ENCODE measurements around the gene MSL2. TPM values are rescaled to one million over a fixed set of nuclear protein-coding genes. Genes with fewer than 3 reads are reported as not detected.

Gene MSL2
- total and polyA plus RNA-seq, 9 donors = 16.0 to 34.7 (median 24.4) TPM

Other genes starting within 250 kb of the MSL2 start
- gene PPP2R3A, start 230.6 kb downstream of the MSL2 start, total RNA-seq = 64.6 TPM
- gene PPP2R3A, start 230.6 kb downstream of the MSL2 start, polyA plus RNA-seq (ENCODE audit: insufficient read depth in 1 of 8, insufficient read length in 8 of 8, low replicate concordance in 1 of 8) = 10 to 100 TPM; 29.9 to 62.1 (median 47.6) TPM
- gene PCCB, start 54.0 kb upstream of the MSL2 start, total RNA-seq = 29.1 TPM
- gene PCCB, start 54.0 kb upstream of the MSL2 start, polyA plus RNA-seq (ENCODE audit: insufficient read depth in 1 of 8, insufficient read length in 8 of 8, low replicate concordance in 1 of 8) = 10 to 100 TPM; 23.5 to 33.5 (median 30.7) TPM